PC-3 (cell line): ENCODE results near the gene GPC5. TPM values are rescaled to one million over a fixed set of nuclear protein-coding genes. Genes with fewer than 3 reads are reported as not detected.

Experiments used
- ATAC-seq: fragments of 200-7000 bp; cut with Tn5 transposase; 2 replicates; pipeline ENCODE4 v1.9.1; 2020; ENCODE audit warnings: mild to moderate bottlenecking, moderate library complexity
- BruUV-seq: library from RNA; stranded (reverse); fragments of 400-500 nt; replicated peaks from 2 replicates; lab custom pipeline; 2021; lab: Mats Ljungman, UMichigan
- CTCF ChIA-PET: fragments of 300-600 bp; sonication (Branson Sonifier 250); formaldehyde crosslinking; loops from one replicate; lab custom pipeline; 2022; ENCODE audit warnings: antibody characterized with exemption; lab: Charles Lee
- POLR2A ChIA-PET: fragments of 300-600 bp; sonication (Branson Sonifier 250); formaldehyde crosslinking; loops from one replicate; lab custom pipeline; 2022; ENCODE audit warnings: antibody characterized with exemption; ENCODE audit not compliant: unreplicated experiment; lab: Charles Lee
- DNase-seq: peaks from one replicate; pipeline ENCODE4 v3.0.0-alpha.2; 2015
- H2AFZ ChIP-seq: fragments of 300-600 bp; sonication (generic); 2 replicates; pipeline ENCODE4 v1.6.0; 2016; ENCODE audit warnings: antibody characterized with exemption, low read length
- H3F3A ChIP-seq: fragments of 300-600 bp; sonication (generic); one replicate; pipeline ENCODE4 v1.6.0; 2017; ENCODE audit warnings: antibody characterized with exemption, low read length, control low read depth, mild to moderate bottlenecking; ENCODE audit not compliant: unreplicated experiment
- H3K27ac ChIP-seq: fragments of 300-600 bp; sonication (generic); 2 replicates; pipeline ENCODE4 v1.5.1; 2016; ENCODE audit warnings: mild to moderate bottlenecking, low read length
- H3K27me3 ChIP-seq: fragments of 300-600 bp; sonication (generic); 2 replicates; pipeline ENCODE4 v1.6.1; 2016; ENCODE audit warnings: low read length, mixed read lengths
- H3K36me3 ChIP-seq: fragments of 300-600 bp; sonication (generic); 2 replicates; pipeline ENCODE4 v1.6.1; 2016; ENCODE audit warnings: low read depth, mixed run types, low read length, mixed read lengths
- H3K4me1 ChIP-seq: fragments of 300-600 bp; sonication (generic); 2 replicates; pipeline ENCODE4 v1.5.1; 2016; ENCODE audit warnings: low read length; ENCODE audit not compliant: insufficient read depth
- H3K4me2 ChIP-seq: fragments of 300-600 bp; sonication (generic); 2 replicates; pipeline ENCODE4 v1.6.0; 2016; ENCODE audit warnings: low read length
- H3K4me3 ChIP-seq: fragments of 300-600 bp; sonication (generic); 2 replicates; pipeline ENCODE4 v1.5.1; 2016; ENCODE audit warnings: mild to moderate bottlenecking, low read length, mixed read lengths
- H3K79me2 ChIP-seq: fragments of 300-600 bp; sonication (generic); 2 replicates; pipeline ENCODE4 v1.6.1; 2017; ENCODE audit warnings: low read length, mixed read lengths
- H3K9ac ChIP-seq: fragments of 300-600 bp; sonication (generic); 2 replicates; pipeline ENCODE4 v1.6.0; 2016; ENCODE audit warnings: mild to moderate bottlenecking, low read length
- H3K9me2 ChIP-seq: fragments of 300-600 bp; sonication (generic); replicated peaks from 2 replicates; pipeline ENCODE4 v1.6.1; 2016; ENCODE audit warnings: mixed run types, low read length, mixed read lengths
- H3K9me3 ChIP-seq: fragments of 300-600 bp; sonication (generic); 2 replicates; pipeline ENCODE4 v1.6.1; 2016; ENCODE audit warnings: low read length, mixed read lengths
- H4K20me1 ChIP-seq: fragments of 300-600 bp; sonication (generic); 2 replicates; pipeline ENCODE4 v1.6.1; 2016; ENCODE audit warnings: low read length, mixed read lengths
- CTCF ChIP-seq: fragments of 300-600 bp; sonication (generic); conservative IDR thresholded peaks from 2 replicates; pipeline ENCODE4 v1.5.1; 2017; ENCODE audit warnings: antibody characterized with exemption, low read depth, mild to moderate bottlenecking, low read length
- EZH2 ChIP-seq: fragments of 300-600 bp; sonication (generic); IDR thresholded peaks from one replicate; pipeline ENCODE4 v1.6.1; 2017; ENCODE audit warnings: antibody characterized with exemption, mild to moderate bottlenecking, low read length; ENCODE audit not compliant: unreplicated experiment
- EZH2phosphoT487 ChIP-seq: fragments of 300-600 bp; sonication (generic); IDR thresholded peaks from 2 replicates; pipeline ENCODE4 v1.6.1; 2018; ENCODE audit warnings: mild to moderate bottlenecking, antibody characterized with exemption, low read length, borderline replicate concordance
- intact Hi-C: fragments of 100-400 bp; cut with micrococcal nuclease; formaldehyde crosslinking; loops from 2 replicates; pipeline ENCODE4 v1.9.0; 2023
- total RNA-seq: library from RNA; depleted of rRNA; stranded (reverse); fragments of >200 nt; gene quantifications from 2 replicates; pipeline ENCODE4 v1.2.3, GENCODE V29; 2014

GPC5 gene
- total RNA-seq, 1 experiment from 2014 or later, result not detected

GRCh38 chr13:92805766-92806165 is 1407.3 kb downstream of the GPC5 start:
- Histone ChIP-seq H3K9me3 (no peaks in the 10 kb centered on the region), H4K20me1 (no peaks in the 10 kb centered on the region), H3K27ac (no peak overlapping the region), H2AFZ (peak overlapping the region; percentile 83), H3K79me2 (no peaks in the 10 kb centered on the region), H3K4me2 (peak overlapping the region; percentile 65), H3K27me3 (no peaks in the 10 kb centered on the region), H3K9ac (no peak overlapping the region), H3F3A (no peaks in the 10 kb centered on the region), H3K4me3 (peak overlapping the region; percentile 59), H3K4me1 (peaks cover 3% of the 10 kb centered on the region; the same call in 1 of the 2 replicates), H3K36me3 (no peaks in the 10 kb centered on the region), H3K9me2 (no peaks in the 10 kb centered on the region)
- ATAC-seq (no peak), DNase-seq (no peak)
- no TSS peak for BruUV-seq
- TF ChIP-seq EZH2 (no peak), CTCF (no peak), EZH2phosphoT487 (no peak)
- intact Hi-C loops, result no loop called here
- CTCF ChIA-PET, result no interaction called here
- POLR2A ChIA-PET, result no interaction called here

- no peaks in the 10 kb centered on the region for H3K79me2 ChIP-seq
- ChIA-PET CTCF (no interaction called here), POLR2A (no interaction called here)
- H3K4me1 ChIP-seq, result peaks cover 3% of the 10 kb centered on the region; the same call in 1 of the 2 replicates
- intact Hi-C loops, result no loop called here
- H3K4me3 ChIP-seq, result peak overlapping the region; percentile 59
- no peaks in the 10 kb centered on the region for H3K36me3 ChIP-seq
- H3K9ac ChIP-seq, result no peak overlapping the region
- no peaks in the 10 kb centered on the region for H3F3A ChIP-seq
- BruUV-seq, result no TSS peak
- no peaks in the 10 kb centered on the region for H3K9me2 ChIP-seq
- no peaks in the 10 kb centered on the region for H3K9me3 ChIP-seq
- H3K27me3 ChIP-seq, result no peaks in the 10 kb centered on the region
- H4K20me1 ChIP-seq, result no peaks in the 10 kb centered on the region
- ATAC-seq, result peak; percentile 35; the same call in 1 of the 2 replicates
- TF ChIP-seq CTCF, result no peak
- TF ChIP-seq EZH2, result no peak
- H3K27ac ChIP-seq, result no peak overlapping the region
- H3K4me2 ChIP-seq, result peak overlapping the region; percentile 65
- DNase-seq, result peak; percentile 6
- H2AFZ ChIP-seq, result peak overlapping the region; percentile 83
Measured at GRCh38 chr13:92806215-92806614, 1407.8 kb downstream of the GPC5 start.

- POLR2A ChIA-PET, result no interaction called here
- DNase-seq, result no peak
- Histone ChIP-seq H2AFZ (no peak overlapping the region), H3K27ac (no peak overlapping the region), H4K20me1 (no peaks in the 10 kb centered on the region), H3K4me2 (no peak overlapping the region), H3K4me1 (peaks cover 3% of the 10 kb centered on the region; the same call in 1 of the 2 replicates), H3K9me2 (no peaks in the 10 kb centered on the region), H3F3A (no peaks in the 10 kb centered on the region), H3K27me3 (no peaks in the 10 kb centered on the region), H3K4me3 (no peak overlapping the region), H3K36me3 (no peaks in the 10 kb centered on the region), H3K9me3 (0 out of 2 replicates have a peak, but pooled peaks cover 3% of the 10 kb centered on the region), H3K9ac (no peak overlapping the region), H3K79me2 (no peaks in the 10 kb centered on the region)
- CTCF ChIA-PET, result no interaction called here
- TF ChIP-seq CTCF (no peak), EZH2 (no peak), EZH2phosphoT487 (no peak)
- intact Hi-C loops, result no loop called here
- no TSS peak for BruUV-seq
- no peak for ATAC-seq
Measured at GRCh38 chr13:92807353-92807752, 1408.9 kb downstream of the GPC5 start.
